Effector memory CD4-positive, alpha-beta T cell (primary cell): ENCODE results near the gene BCL2A1.
"Not testable (repeated sequence)": the region's sequence is repeated elsewhere in the genome, so short reads cannot be mapped to it uniquely, and the experiment has no call there.

Source experiments
- DNase-seq, 3 donors: peaks; one replicate each; pipeline ENCODE4 v3.0.0-alpha.2; 2020
- H3K27ac ChIP-seq: 2 replicates; pipeline ENCODE4 v1.7.0; 2013; ENCODE audit warnings: mild to moderate bottlenecking, low read length, moderate library complexity; ENCODE audit not compliant: insufficient read depth, poor library complexity, severe bottlenecking
- H3K27me3 ChIP-seq: replicated peaks from 2 replicates; pipeline ENCODE4 v1.7.0; 2013; ENCODE audit warnings: mild to moderate bottlenecking, low read length; ENCODE audit not compliant: insufficient read depth, control insufficient read depth, poor library complexity, severe bottlenecking
- H3K36me3 ChIP-seq: 2 replicates; pipeline ENCODE4 v1.7.0; 2013; ENCODE audit warnings: mild to moderate bottlenecking, low read length, moderate library complexity; ENCODE audit not compliant: control insufficient read depth, insufficient read depth
- H3K4me1 ChIP-seq: 2 replicates; pipeline ENCODE4 v1.7.0; 2013; ENCODE audit warnings: low read length, mild to moderate bottlenecking; ENCODE audit not compliant: control insufficient read depth, insufficient read depth, poor library complexity, severe bottlenecking
- H3K4me3 ChIP-seq: 2 replicates; pipeline ENCODE4 v1.7.0; 2013; ENCODE audit warnings: low read length, low read depth, mild to moderate bottlenecking; ENCODE audit not compliant: insufficient read depth, poor library complexity, severe bottlenecking
- H3K9me3 ChIP-seq: 2 replicates; pipeline ENCODE4 v1.7.0; 2013; ENCODE audit warnings: mild to moderate bottlenecking, low read length, moderate library complexity; ENCODE audit not compliant: control insufficient read depth

BCL2A1 gene

GRCh38 chr15:79930516-79930915, 40.5 kb downstream of the BCL2A1 start:
- Histone ChIP-seq H3K36me3 (no peaks in the 10 kb centered on the region), H3K4me1 (no peaks in the 10 kb centered on the region), H3K4me3 (no peak overlapping the region), H3K27me3 (no peaks in the 10 kb centered on the region), H3K27ac (no peak overlapping the region), H3K9me3 (no peaks in the 10 kb centered on the region)
- DNase-seq, result no peak

- Histone ChIP-seq H3K27ac (no peak overlapping the region), H3K36me3 (no peaks in the 10 kb centered on the region), H3K27me3 (no peaks in the 10 kb centered on the region), H3K9me3 (no peaks in the 10 kb centered on the region), H3K4me3 (no peak overlapping the region), H3K4me1 (no peaks in the 10 kb centered on the region)
- DNase-seq, result no peak
Observed at GRCh38 chr15:79929412-79929811, 41.6 kb downstream of the BCL2A1 start.

GRCh38 chr15:79926116-79926515, 44.9 kb downstream of the BCL2A1 start:
- not testable (repeated sequence) for H3K4me1 ChIP-seq, H3K27ac ChIP-seq, DNase-seq, H3K9me3 ChIP-seq, H3K36me3 ChIP-seq, H3K4me3 ChIP-seq, H3K27me3 ChIP-seq

GRCh38 chr15:79924379-79924778, 46.6 kb downstream of the BCL2A1 start:
- no peak for DNase-seq

GRCh38 chr15:79923515-79924169, 47.4 kb downstream of the BCL2A1 start:
- H3K27me3 ChIP-seq, result no peaks in the 10 kb centered on the region
- H3K9me3 ChIP-seq, result peaks cover 19% of the 10 kb centered on the region
- DNase-seq, result peak; percentile 96 to 98 (median 97)
- peaks cover 4% of the 10 kb centered on the region for H3K4me1 ChIP-seq
- peak overlapping the region; percentile 95 for H3K27ac ChIP-seq
- peaks cover 21% of the 10 kb centered on the region for H3K36me3 ChIP-seq
- peak overlapping the region; percentile 95 for H3K4me3 ChIP-seq

More at GRCh38 chr15:79924379-79924778, 46.6 kb downstream of the BCL2A1 start:
- H3K36me3 ChIP-seq, result peaks cover 16% of the 10 kb centered on the region
- no peak overlapping the region for H3K27ac ChIP-seq
- H3K4me1 ChIP-seq, result peaks cover 4% of the 10 kb centered on the region
- peak overlapping the region; percentile 95 for H3K4me3 ChIP-seq
- no peaks in the 10 kb centered on the region for H3K27me3 ChIP-seq
- H3K9me3 ChIP-seq, result peaks cover 11% of the 10 kb centered on the region

GRCh38 chr15:79923079-79923514, 47.9 kb downstream of the BCL2A1 start:
- DNase-seq, result peak; percentile 57 to 59 (median 59)
- Histone ChIP-seq H3K36me3 (peaks cover 21% of the 10 kb centered on the region), H3K27me3 (no peaks in the 10 kb centered on the region), H3K4me3 (peak overlapping the region; percentile 95), H3K27ac (peak overlapping the region; percentile 95), H3K4me1 (peaks cover 4% of the 10 kb centered on the region), H3K9me3 (peaks cover 19% of the 10 kb centered on the region)

GRCh38 chr15:79922512-79923078, 48.4 kb downstream of the BCL2A1 start:
- DNase-seq, result no peak
- Histone ChIP-seq H3K4me1 (peaks cover 4% of the 10 kb centered on the region), H3K27me3 (no peaks in the 10 kb centered on the region)

GRCh38 chr15:79919749-79920511, 51.1 kb downstream of the BCL2A1 start:
- Histone ChIP-seq H3K27me3 (no peaks in the 10 kb centered on the region), H3K36me3 (peaks cover 21% of the 10 kb centered on the region), H3K4me3 (no peak overlapping the region), H3K9me3 (peaks cover 35% of the 10 kb centered on the region), H3K4me1 (peaks cover 4% of the 10 kb centered on the region), H3K27ac (no peak overlapping the region)
- no peak for DNase-seq

More at GRCh38 chr15:79922512-79923078, 48.4 kb downstream of the BCL2A1 start:
- Histone ChIP-seq H3K36me3 (peaks cover 21% of the 10 kb centered on the region), H3K4me3 (peak overlapping the region; percentile 95), H3K9me3 (peaks cover 19% of the 10 kb centered on the region), H3K27ac (peak overlapping the region; percentile 95)

- peaks cover 4% of the 10 kb centered on the region for H3K4me1 ChIP-seq
- no peaks in the 10 kb centered on the region for H3K27me3 ChIP-seq
- no peak overlapping the region for H3K4me3 ChIP-seq
- no peak overlapping the region for H3K27ac ChIP-seq
- no peak for DNase-seq
- H3K36me3 ChIP-seq, result peaks cover 21% of the 10 kb centered on the region
- peaks cover 35% of the 10 kb centered on the region for H3K9me3 ChIP-seq
Observed at GRCh38 chr15:79919090-79919748, 51.8 kb downstream of the BCL2A1 start.
